CD14-positive monocyte (primary cell): ENCODE data around the gene APOB. TPM values are rescaled to one million over a fixed set of nuclear protein-coding genes. Genes with fewer than 3 reads are reported as not detected.

Source experiments
- DNase-seq, 3 donors: peaks; one replicate each; pipeline ENCODE4 v3.0.0-alpha.2; 2011 to 2022
- H2AFZ ChIP-seq: 2 replicates; pipeline ENCODE4 v1.6.0; 2012; ENCODE audit warnings: mild to moderate bottlenecking, low read depth, low read length, inconsistent platforms; ENCODE audit not compliant: insufficient read depth, poor library complexity, severe bottlenecking
- H3K27ac ChIP-seq, 2 donors: 1 replicate in 1 of 2; 2 replicates in 1 of 2; pipeline ENCODE4 v1.5.1; 2012 to 2013; ENCODE audit warnings: low read length in 2 of 2, control low read depth in 1 of 2, inconsistent platforms in 1 of 2, low read depth in 1 of 2, mild to moderate bottlenecking in 1 of 2
- H3K27me3 ChIP-seq, 2 donors: one replicate each; pipeline versions ENCODE4 v1.6.0 to v1.6.1; 2011 to 2013; ENCODE audit warnings: low read length in 2 of 2; ENCODE audit not compliant: control insufficient read depth in 2 of 2, insufficient read depth in 2 of 2
- H3K36me3 ChIP-seq, 2 donors: replicated peaks in 1 of 2; 1 replicate in 1 of 2; 2 replicates in 1 of 2; pipeline versions ENCODE4 v1.5.1 to v1.6.1; 2012 to 2013; ENCODE audit warnings: low read length in 2 of 2, control low read depth in 1 of 2, inconsistent platforms in 1 of 2, mild to moderate bottlenecking in 1 of 2; ENCODE audit not compliant: insufficient read depth in 2 of 2, control insufficient read depth in 1 of 2
- H3K4me1 ChIP-seq, 2 donors: 1 replicate in 1 of 2; 2 replicates in 1 of 2; pipeline versions ENCODE4 v1.5.1 to v1.6.1; 2012 to 2013; ENCODE audit warnings: low read length in 2 of 2, control low read depth in 1 of 2, inconsistent platforms in 1 of 2, mild to moderate bottlenecking in 1 of 2, moderate library complexity in 1 of 2; ENCODE audit not compliant: insufficient read depth in 2 of 2, control insufficient read depth in 1 of 2
- H3K4me2 ChIP-seq: replicated peaks from 2 replicates; pipeline ENCODE3; 2012; ENCODE audit warnings: low read length, moderate library complexity, mild to moderate bottlenecking; ENCODE audit not compliant: poor library complexity, severe bottlenecking; ENCODE audit errors: extremely low read depth
- H3K4me3 ChIP-seq, 3 experiments: fragments of 200-600 bp in 1 of 3; sonication (generic) in 1 of 3; replicated peaks in 1 of 3; 1 replicate in 2 of 3; 2 replicates in 1 of 3; pipeline ENCODE4 v1.5.1; 2011 to 2013; ENCODE audit warnings: low read length in 3 of 3, mild to moderate bottlenecking in 3 of 3, control low read depth in 2 of 3, low read depth in 2 of 3, inconsistent platforms in 1 of 3, moderate library complexity in 1 of 3
- H3K79me2 ChIP-seq: 2 replicates; pipeline ENCODE4 v1.6.0; 2012; ENCODE audit warnings: mild to moderate bottlenecking, control low read depth, inconsistent platforms, low read length, moderate library complexity; ENCODE audit not compliant: insufficient read depth
- H3K9ac ChIP-seq: 2 replicates; pipeline ENCODE4 v1.6.0; 2017; ENCODE audit warnings: low read length, mild to moderate bottlenecking; ENCODE audit not compliant: insufficient read depth, poor library complexity, severe bottlenecking
- H3K9me3 ChIP-seq, 2 donors: replicated peaks in 1 of 2; 1 replicate in 1 of 2; 2 replicates in 1 of 2; pipeline versions ENCODE4 v1.5.1 to v1.6.1; 2012 to 2013; ENCODE audit warnings: low read length in 2 of 2, control low read depth in 1 of 2; ENCODE audit not compliant: control insufficient read depth in 1 of 2, insufficient read depth in 1 of 2
- H4K20me1 ChIP-seq: 2 replicates; pipeline ENCODE4 v1.6.0; 2012; ENCODE audit warnings: mild to moderate bottlenecking, low read length, control low read depth, moderate library complexity; ENCODE audit not compliant: insufficient read depth
- H3K27ac Mint-ChIP-seq, 7 donors: one replicate each; pipeline ENCODE4 v1.8.0; 2020; ENCODE audit warnings: mild to moderate bottlenecking in 7 of 7, mixed read lengths in 7 of 7, moderate library complexity in 6 of 7, inconsistent platforms in 2 of 7
- H3K27me3 Mint-ChIP-seq, 3 donors: one replicate each; pipeline ENCODE4 v1.8.0; 2021 to 2022; ENCODE audit warnings: low read depth in 3 of 3, mild to moderate bottlenecking in 3 of 3, mixed read lengths in 3 of 3, moderate library complexity in 3 of 3, inconsistent platforms in 1 of 3
- H3K36me3 Mint-ChIP-seq, 2 donors: one replicate each; pipeline ENCODE4 v1.8.0; 2020; ENCODE audit warnings: mixed read lengths in 2 of 2, inconsistent platforms in 1 of 2, mild to moderate bottlenecking in 1 of 2
- H3K4me1 Mint-ChIP-seq: one replicate; pipeline ENCODE4 v1.8.0; 2020; ENCODE audit warnings: mild to moderate bottlenecking, mixed read lengths
- H3K4me3 Mint-ChIP-seq, 2 donors: one replicate each; pipeline ENCODE4 v1.8.0; 2020; ENCODE audit warnings: mild to moderate bottlenecking in 2 of 2, mixed read lengths in 2 of 2, moderate library complexity in 1 of 2
- H3K9me3 Mint-ChIP-seq, 7 donors: one replicate each; pipeline ENCODE4 v1.8.0; 2020 to 2022; ENCODE audit warnings: mixed read lengths in 7 of 7, mild to moderate bottlenecking in 6 of 7, moderate library complexity in 6 of 7, inconsistent platforms in 2 of 7
- CTCF ChIP-seq: fragments of 200-600 bp; IDR thresholded peaks from one replicate; pipeline ENCODE4 v1.8.0; 2022; ENCODE audit warnings: antibody characterized with exemption, mild to moderate bottlenecking
- WGBS: methylation state at CpG from one replicate; pipeline ENCODE4 v1.1.5; 2013; ENCODE audit warnings: missing lambda C conversion rate; ENCODE audit not compliant: insufficient coverage; 5-methylcytosine and 5-hydroxymethylcytosine counted together
- intact Hi-C, 2 donors: fragments of 100-400 bp; cut with micrococcal nuclease; formaldehyde crosslinking; loops; one replicate each; pipeline versions ENCODE4 v1.15.0 to v1.15.1; 2023
- polyA plus RNA-seq, 3 donors: library from polyadenylated mRNA; depleted of rRNA in 1 of 3; unstranded in 2 of 3; stranded (reverse) in 1 of 3; fragments of 300-500 nt in 2 of 3; fragments of >200 nt in 1 of 3; fragmentation: Illumina TruSeq in 2 of 3; gene quantifications; 1 replicate in 2 of 3; 2 replicates in 1 of 3; pipeline ENCODE4 v1.2.3, GENCODE V29; 2012 to 2021

The APOB gene
- polyA plus RNA-seq, 3 donors = 0.02 TPM; not detected in 2

GRCh38 chr2:20953146-20953824 is 90.6 kb downstream of the APOB start:
- H3K4me3 ChIP-seq = no peak overlapping the region
- H4K20me1 ChIP-seq = no peaks in the 10 kb centered on the region
- WGBS = 83% methylated on average over 10 of the region's 10 CpGs
- no peaks in the 10 kb centered on the region for H3K79me2 ChIP-seq
- no peaks in the 10 kb centered on the region for H3K9me3 ChIP-seq
- Mint-ChIP-seq H3K36me3 (no peaks in the 10 kb centered on the region), H3K4me3 (no peak overlapping the region), H3K4me1 (no peaks in the 10 kb centered on the region), H3K27ac (no peak overlapping the region), H3K9me3 (peaks cover 0 to 1% (median 0%) of the 10 kb centered on the region in 7 donors), H3K27me3 (peaks cover 2 to 4% (median 3%) of the 10 kb centered on the region in 3 donors)
- intact Hi-C loops = loop anchor here in 1 of 2 donors (10.0 kb wide), 1 partner anchor 168 kb away; no protein-coding TSS in a partner anchor
- H3K36me3 ChIP-seq = no peaks in the 10 kb centered on the region
- H2AFZ ChIP-seq = no peak overlapping the region
- no peak for DNase-seq
- TF ChIP-seq CTCF = no peak
- H3K27ac ChIP-seq = no peak overlapping the region
- no peaks in the 10 kb centered on the region for H3K27me3 ChIP-seq
- H3K4me1 ChIP-seq = no peaks in the 10 kb centered on the region
- H3K9ac ChIP-seq = no peak overlapping the region
- no peak overlapping the region for H3K4me2 ChIP-seq

Other genes starting within 250 kb of the APOB start
- 1 to 10 TPM; 3.7 to 5.7 (median 5.0) TPM for gene LDAH, start 221.0 kb downstream of the APOB start, polyA plus RNA-seq
- gene TDRD15, start 79.9 kb upstream of the APOB start, polyA plus RNA-seq = not detected